Spleen (tissue), 3 donors: ENCODE measurements around the gene USP24.

Experiments used
- POLR2A ChIP-seq, 3 donors: fragments of 450-650 bp; IDR thresholded peaks; one replicate each; pipeline ENCODE4 v1.5.1; 2017; ENCODE audit warnings: antibody characterized with exemption in 3 of 3, mild to moderate bottlenecking in 1 of 3
- POLR2AphosphoS5 ChIP-seq, 3 donors: sonication (generic); formaldehyde crosslinking; IDR thresholded peaks; one replicate each; pipeline ENCODE4 v1.5.1; 2017; ENCODE audit warnings: antibody characterized with exemption in 3 of 3

GRCh38 chr1:55153031-55153430 is 62.1 kb downstream of the USP24 start:
- TF ChIP-seq POLR2A (IDR thresholded peaks at IDR 0.05) = no peak
- no peak for TF ChIP-seq POLR2AphosphoS5 (IDR thresholded peaks at IDR 0.05)
